IMR-90 (cell line): ENCODE data around the gene CXorf38. TPM values are rescaled to one million over a fixed set of nuclear protein-coding genes. Genes with fewer than 3 reads are reported as not detected.
"Not testable (repeated sequence)": the region's sequence is repeated elsewhere in the genome, so short reads cannot be mapped to it uniquely, and the experiment has no call there.

Source experiments
- ATAC-seq: fragments of 200-7000 bp; cut with Tn5 transposase; 2 replicates; pipeline ENCODE4 v1.9.1; 2020; ENCODE audit warnings: low read depth, mild to moderate bottlenecking, moderate library complexity
- BruUV-seq: library from RNA; stranded (reverse); fragments of 400-500 nt; replicated peaks from 2 replicates; lab custom pipeline; 2021; lab: Mats Ljungman, UMichigan
- CTCF ChIA-PET: fragments of 300-600 bp; formaldehyde crosslinking; extraction: SDS; loops from one replicate; lab custom pipeline; 2021; ENCODE audit warnings: antibody characterized with exemption; lab: Yijun Ruan, JAX
- POLR2A ChIA-PET: fragments of 300-600 bp; sonication (Branson Sonifier 250); formaldehyde crosslinking; loops from one replicate; lab custom pipeline; 2022; ENCODE audit warnings: antibody characterized with exemption; ENCODE audit not compliant: unreplicated experiment; lab: Charles Lee
- DNase-seq: peaks from one replicate; pipeline ENCODE4 v3.0.0; 2013
- H2AFZ ChIP-seq: replicated peaks from 2 replicates; pipeline ENCODE3; 2013; ENCODE audit warnings: low read length, mild to moderate bottlenecking; ENCODE audit not compliant: poor library complexity
- H2AK5ac ChIP-seq: 2 replicates; pipeline ENCODE4 v1.6.1; 2013; ENCODE audit warnings: low read depth, low read length, inconsistent platforms
- H2AK9ac ChIP-seq: replicated peaks from 2 replicates; pipeline ENCODE3; 2013; ENCODE audit warnings: mild to moderate bottlenecking, low read depth, low read length, moderate library complexity; ENCODE audit not compliant: poor library complexity
- H2BK120ac ChIP-seq: 2 replicates; pipeline ENCODE4 v1.6.1; 2013; ENCODE audit warnings: low read depth, low read length, inconsistent platforms
- H2BK15ac ChIP-seq: 3 replicates; pipeline ENCODE4 v1.6.1; 2013; ENCODE audit warnings: low read depth, low read length, inconsistent platforms
- H2BK20ac ChIP-seq: 2 replicates; pipeline ENCODE4 v1.6.1; 2013; ENCODE audit warnings: low read depth, mild to moderate bottlenecking, inconsistent platforms, low read length, moderate library complexity
- H2BK5ac ChIP-seq: 2 replicates; pipeline ENCODE4 v1.6.1; 2013; ENCODE audit warnings: mild to moderate bottlenecking, low read depth, low read length, inconsistent platforms; ENCODE audit not compliant: poor library complexity, severe bottlenecking
- H3K14ac ChIP-seq: replicated peaks from 2 replicates; pipeline ENCODE4 v1.6.1; 2013; ENCODE audit warnings: low read depth, low read length, inconsistent platforms
- H3K18ac ChIP-seq: 2 replicates; pipeline ENCODE4 v1.6.1; 2013; ENCODE audit warnings: low read depth, low read length, control low read depth
- H3K23ac ChIP-seq: 2 replicates; pipeline ENCODE4 v1.6.1; 2013; ENCODE audit warnings: low read depth, low read length, inconsistent platforms
- H3K27ac ChIP-seq: 2 replicates; pipeline ENCODE4 v1.5.1; 2013; ENCODE audit warnings: mild to moderate bottlenecking, control low read depth, low read length; ENCODE audit not compliant: insufficient read depth
- H3K27me3 ChIP-seq: 2 replicates; pipeline ENCODE4 v1.6.1; 2013; ENCODE audit warnings: low read length; ENCODE audit not compliant: control insufficient read depth, insufficient read depth
- H3K36me3 ChIP-seq: 2 replicates; pipeline ENCODE4 v1.6.1; 2013; ENCODE audit warnings: low read length, mixed read lengths; ENCODE audit not compliant: control insufficient read depth, insufficient read depth
- H3K4ac ChIP-seq: 2 replicates; pipeline ENCODE4 v1.6.1; 2013; ENCODE audit warnings: low read depth, low read length, inconsistent platforms
- H3K4me1 ChIP-seq: 2 replicates; pipeline ENCODE4 v1.6.1; 2013; ENCODE audit warnings: low read length, mixed read lengths; ENCODE audit not compliant: control insufficient read depth, insufficient read depth
- H3K4me2 ChIP-seq: 2 replicates; pipeline ENCODE4 v1.6.1; 2013; ENCODE audit warnings: low read depth, mild to moderate bottlenecking, control low read depth, low read length, moderate library complexity
- H3K4me3 ChIP-seq: 2 replicates; pipeline ENCODE4 v1.5.1; 2013; ENCODE audit warnings: low read depth, mild to moderate bottlenecking, control low read depth, low read length, moderate library complexity; ENCODE audit not compliant: insufficient read depth
- H3K56ac ChIP-seq: 2 replicates; pipeline ENCODE4 v1.6.1; 2013; ENCODE audit warnings: low read length, inconsistent platforms; ENCODE audit not compliant: insufficient read depth; ENCODE audit errors: extremely low read depth
- H3K79me1 ChIP-seq, 2 experiments: 2 replicates each; pipeline ENCODE4 v1.6.1; 2013; ENCODE audit warnings: low read length in 2 of 2, inconsistent platforms in 1 of 2, low read depth in 1 of 2
- H3K9ac ChIP-seq: 2 replicates; pipeline ENCODE4 v1.6.1; 2013; ENCODE audit warnings: low read depth, low read length, control low read depth
- H3K9me1 ChIP-seq: 2 replicates; pipeline ENCODE4 v1.6.1; 2013; ENCODE audit warnings: low read length, inconsistent platforms; ENCODE audit not compliant: insufficient read depth
- H3K9me3 ChIP-seq: 2 replicates; pipeline ENCODE4 v1.6.1; 2013; ENCODE audit warnings: low read length; ENCODE audit not compliant: control insufficient read depth, insufficient read depth
- H4K20me1 ChIP-seq: 2 replicates; pipeline ENCODE4 v1.6.1; 2013; ENCODE audit warnings: low read length, inconsistent platforms; ENCODE audit not compliant: insufficient read depth
- H4K5ac ChIP-seq: 2 replicates; pipeline ENCODE4 v1.6.1; 2013; ENCODE audit warnings: mild to moderate bottlenecking, low read depth, low read length, control low read depth
- H4K8ac ChIP-seq, 2 experiments: 2 replicates each; pipeline ENCODE4 v1.6.1; 2013; ENCODE audit warnings: low read depth in 2 of 2, low read length in 2 of 2, control low read depth in 1 of 2, inconsistent platforms in 1 of 2
- H4K91ac ChIP-seq: 2 replicates; pipeline ENCODE4 v1.6.1; 2013; ENCODE audit warnings: low read depth, low read length, inconsistent platforms; ENCODE audit not compliant: insufficient read depth
- WGBS, 2 experiments: methylation state at CpG; one replicate each; pipeline versions ENCODE4 v1.1.5 to v1.1.7; 2013; ENCODE audit warnings: missing lambda C conversion rate in 2 of 2; ENCODE audit not compliant: insufficient read length in 1 of 2; ENCODE audit errors: extremely low coverage in 2 of 2; 5-methylcytosine and 5-hydroxymethylcytosine counted together
- dilution Hi-C: fragments of 300-500 bp; cut with HindIII; formaldehyde crosslinking; loops from one replicate; pipeline ENCODE4 v1.14.3; 2018; ENCODE audit warnings: low sequenced_read_pairs; ENCODE audit not compliant: unreplicated experiment
- in situ Hi-C: fragments of 300-500 bp; cut with MboI; formaldehyde crosslinking; loops from 3 replicates; pipeline ENCODE4 v1.14.3; 2019; ENCODE audit warnings: low sequenced_read_pairs, inconsistent platforms, mixed read lengths
- intact Hi-C: fragments of 100-400 bp; cut with micrococcal nuclease; formaldehyde crosslinking; loops from 2 replicates; pipeline ENCODE4 v1.10.0; 2022
- polyA plus RNA-seq, 3 experiments: library from polyadenylated mRNA; depleted of rRNA; stranded (reverse); fragments of >200 nt; gene quantifications; 2 replicates each; pipeline ENCODE4 v1.2.3, GENCODE V29; 2012; ENCODE audit warnings: low replicate concordance in 1 of 3
- total RNA-seq: library from RNA; depleted of rRNA; stranded (reverse); fragments of >200 nt; gene quantifications from 2 replicates; pipeline ENCODE4 v1.2.3, GENCODE V29; 2012

Gene CXorf38
- total and polyA plus RNA-seq, 2 of the 4 experiments (the other 2 are of a cell fraction): 7.0 to 9.9 TPM

- dilution Hi-C loops, H4K20me1 ChIP-seq, CTCF ChIA-PET: not testable (repeated sequence)
These were observed 57.6 kb downstream of the CXorf38 start for GRCh38 chrX:40589616-40590321.

DNA sequence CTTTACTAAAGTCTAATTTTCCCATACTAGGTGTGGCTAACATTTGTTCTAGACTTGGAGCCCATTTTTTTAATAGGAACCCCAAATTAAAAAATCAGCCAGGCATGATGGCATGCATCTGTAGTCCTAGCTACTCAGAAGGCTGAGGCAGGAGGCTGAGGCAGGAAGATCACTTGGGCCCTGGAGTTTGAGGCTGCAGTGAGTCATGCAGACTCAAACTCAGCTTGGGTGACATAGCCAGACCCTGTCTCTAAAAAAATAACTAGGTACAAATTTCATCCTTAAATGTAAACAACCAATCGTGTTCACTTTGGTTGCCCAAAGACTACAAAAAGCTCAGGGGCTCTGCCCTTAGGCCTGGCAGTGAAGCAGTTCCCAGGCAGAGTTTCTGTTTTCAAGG lies 59.7 kb downstream of the CXorf38 start:
- not testable (repeated sequence) for H3K4me2 ChIP-seq

More at GRCh38 chrX:40589616-40590321, 57.6 kb downstream of the CXorf38 start:
- H3K27ac ChIP-seq, POLR2A ChIA-PET, H2BK120ac ChIP-seq, ATAC-seq, H4K5ac ChIP-seq, H2BK5ac ChIP-seq, H3K9me1 ChIP-seq, H3K9ac ChIP-seq, H3K18ac ChIP-seq, H2AK5ac ChIP-seq, in situ Hi-C loops, H3K56ac ChIP-seq, H3K9me3 ChIP-seq, H2AFZ ChIP-seq, H4K8ac ChIP-seq, H3K4me1 ChIP-seq, H2BK20ac ChIP-seq, DNase-seq, H3K27me3 ChIP-seq, H4K91ac ChIP-seq, H3K79me1 ChIP-seq, H3K4me3 ChIP-seq, H3K4me2 ChIP-seq, H3K4ac ChIP-seq, BruUV-seq, H2BK15ac ChIP-seq, H3K23ac ChIP-seq, intact Hi-C loops, H2AK9ac ChIP-seq, H3K14ac ChIP-seq, H3K36me3 ChIP-seq: not testable (repeated sequence)
- WGBS, 2 experiments: no CpG with 5 or more reads among the region's 6 CpGs

More for the DNA sequence above, 59.7 kb downstream of the CXorf38 start:
- in situ Hi-C loops, H3K36me3 ChIP-seq, dilution Hi-C loops, H3K9me3 ChIP-seq, H3K14ac ChIP-seq, H3K18ac ChIP-seq, H4K91ac ChIP-seq, POLR2A ChIA-PET, H4K5ac ChIP-seq, H2BK15ac ChIP-seq, ATAC-seq, H2BK120ac ChIP-seq, H3K23ac ChIP-seq, intact Hi-C loops, H3K9ac ChIP-seq, H2BK20ac ChIP-seq, H2AK5ac ChIP-seq, BruUV-seq, H3K9me1 ChIP-seq, DNase-seq, H3K56ac ChIP-seq, H2BK5ac ChIP-seq, H3K4ac ChIP-seq, H3K4me1 ChIP-seq, H4K8ac ChIP-seq, H3K27ac ChIP-seq, H2AFZ ChIP-seq, H2AK9ac ChIP-seq, H3K4me3 ChIP-seq, H3K27me3 ChIP-seq: not testable (repeated sequence)
- 29% methylated on average over 1 of the region's 1 CpG; no CpG with 5 or more reads in 1 of the 2 experiments for WGBS, 2 experiments
- H3K79me1 ChIP-seq: peaks cover 0 to 13% of the 10 kb centered on the region in 2 experiments; a peak in 2 of 4 replicates
- H4K20me1 ChIP-seq: peaks cover 14% of the 10 kb centered on the region; the same call in 1 of the 2 replicates
- CTCF ChIA-PET: interaction anchor here (0.6 kb wide), 2 partner anchors 18 to 207 kb away, joined by 3 to 7 read pairs; no protein-coding TSS in a partner anchor
